OCI-LY7 (cell line): Measurements from ENCODE around the gene PCID2. TPM values are rescaled to one million over a fixed set of nuclear protein-coding genes. Genes with fewer than 3 reads are reported as not detected.

ENCODE experiments used
- BruUV-seq: library from RNA; stranded (reverse); fragments of 400-500 nt; replicated peaks from 2 replicates; lab custom pipeline; 2021; lab: Mats Ljungman, UMichigan
- CTCF ChIA-PET: fragments of 300-600 bp; sonication (Branson Sonifier 250); formaldehyde crosslinking; loops from one replicate; lab custom pipeline; 2022; ENCODE audit warnings: antibody characterized with exemption; ENCODE audit not compliant: unreplicated experiment; lab: Charles Lee
- POLR2A ChIA-PET: fragments of 300-600 bp; sonication (Branson Sonifier 250); formaldehyde crosslinking; loops from one replicate; lab custom pipeline; 2022; ENCODE audit warnings: antibody characterized with exemption; lab: Charles Lee
- DNase-seq: peaks from one replicate; pipeline ENCODE4 v3.0.0-alpha.2; 2015; ENCODE audit warnings: low spot score
- H2AFZ ChIP-seq: fragments of 200-600 bp; sonication (generic), shearing (Covaris generic); 2 replicates; pipeline ENCODE4 v1.6.1; 2014; ENCODE audit warnings: mild to moderate bottlenecking, antibody characterized with exemption, low read length, moderate library complexity
- H3K27ac ChIP-seq: fragments of 200-600 bp; sonication (generic); 2 replicates; pipeline ENCODE4 v1.5.1; 2014; ENCODE audit warnings: mixed run types, low read depth, mild to moderate bottlenecking, moderate library complexity, low read length, inconsistent platforms; ENCODE audit not compliant: poor library complexity, severe bottlenecking
- H3K36me3 ChIP-seq: fragments of 200-600 bp; sonication (generic); 2 replicates; pipeline ENCODE4 v1.6.1; 2014; ENCODE audit warnings: mild to moderate bottlenecking, antibody characterized with exemption, low read length, moderate library complexity, mixed read lengths; ENCODE audit not compliant: insufficient read depth
- H3K4me1 ChIP-seq: fragments of 200-600 bp; sonication (generic); 2 replicates; pipeline ENCODE4 v1.5.1; 2014; ENCODE audit warnings: mild to moderate bottlenecking, low read length; ENCODE audit not compliant: insufficient read depth, poor library complexity, severe bottlenecking
- H3K4me2 ChIP-seq: fragments of 200-600 bp; sonication (generic); 2 replicates; pipeline ENCODE4 v1.6.1; 2014; ENCODE audit warnings: mild to moderate bottlenecking, low read length
- H3K4me3 ChIP-seq: fragments of 200-600 bp; sonication (generic); 2 replicates; pipeline ENCODE4 v1.5.1; 2014; ENCODE audit warnings: mild to moderate bottlenecking, low read depth, low read length; ENCODE audit not compliant: poor library complexity, severe bottlenecking
- H3K79me2 ChIP-seq: fragments of 200-600 bp; sonication (generic); 2 replicates; pipeline ENCODE4 v1.6.1; 2016; ENCODE audit warnings: low read depth, mild to moderate bottlenecking, low read length, moderate library complexity, mixed read lengths; ENCODE audit not compliant: insufficient read depth
- H3K9me2 ChIP-seq: fragments of 200-600 bp; sonication (generic); 2 replicates; pipeline ENCODE4 v1.6.1; 2016; ENCODE audit warnings: mild to moderate bottlenecking, low read length, mixed read lengths; ENCODE audit not compliant: insufficient read depth
- H3K9me3 ChIP-seq: fragments of 200-600 bp; sonication (generic); 2 replicates; pipeline ENCODE4 v1.6.1; 2014; ENCODE audit warnings: mild to moderate bottlenecking, mixed run types, low read length, mixed read lengths
- H4K20me1 ChIP-seq: fragments of 200-600 bp; sonication (generic); 2 replicates; pipeline ENCODE4 v1.6.1; 2014; ENCODE audit warnings: mild to moderate bottlenecking, antibody characterized with exemption, low read length, moderate library complexity, mixed read lengths; ENCODE audit not compliant: insufficient read depth
- CTCF ChIP-seq: fragments of 200-600 bp; sonication (generic); conservative IDR thresholded peaks from 2 replicates; pipeline ENCODE4 v1.5.1; 2014; ENCODE audit warnings: mild to moderate bottlenecking, antibody characterized with exemption, low read length, moderate library complexity, mixed read lengths
- EZH2phosphoT487 ChIP-seq: fragments of 200-600 bp; sonication (generic); IDR thresholded peaks from 2 replicates; pipeline ENCODE4 v1.6.1; 2018; ENCODE audit warnings: low read depth, borderline replicate concordance, mild to moderate bottlenecking, mixed run types, antibody characterized with exemption, low read length, moderate library complexity, mixed read lengths
- intact Hi-C: fragments of 100-400 bp; cut with micrococcal nuclease; formaldehyde crosslinking; loops from one replicate; pipeline ENCODE4 v1.10.0; 2022; ENCODE audit not compliant: unreplicated experiment
- total RNA-seq, 2 experiments: library from RNA; depleted of rRNA in 1 of 2; stranded (reverse); fragments of >200 nt in 1 of 2; shearing (Covaris generic) in 1 of 2; gene quantifications; 2 replicates each; pipeline ENCODE4 v1.2.3, GENCODE V29; 2014 to 2022

PCID2 gene
- total RNA-seq, 2 experiments from 2014 or later, result 30.2 to 41.9 TPM

GRCh38 chr13:113186061-113186900 lies 22.2 kb downstream of the PCID2 start:
- ChIA-PET CTCF (no interaction called here), POLR2A (no interaction called here)
- BruUV-seq, result no TSS peak
- Histone ChIP-seq H3K4me1 (no peaks in the 10 kb centered on the region), H3K79me2 (no peaks in the 10 kb centered on the region), H4K20me1 (no peaks in the 10 kb centered on the region), H3K4me3 (no peak overlapping the region), H3K4me2 (no peak overlapping the region), H3K36me3 (peaks cover 32% of the 10 kb centered on the region), H3K27ac (no peak overlapping the region), H3K9me2 (no peaks in the 10 kb centered on the region), H3K9me3 (no peaks in the 10 kb centered on the region), H2AFZ (no peak overlapping the region)
- no peak for DNase-seq
- intact Hi-C loops, result no loop called here
- TF ChIP-seq EZH2phosphoT487, result no peak
- no peak for TF ChIP-seq CTCF

- CTCF ChIA-PET, result no interaction called here
Observed at GRCh38 chr13:113184568-113185440, 23.7 kb downstream of the PCID2 start.

More at GRCh38 chr13:113184568-113185440, 23.7 kb downstream of the PCID2 start:
- H3K4me2 ChIP-seq, result no peak overlapping the region
- peaks cover 36% of the 10 kb centered on the region for H3K36me3 ChIP-seq
- H3K79me2 ChIP-seq, result no peaks in the 10 kb centered on the region
- H3K27ac ChIP-seq, result no peak overlapping the region
- DNase-seq, result no peak
- intact Hi-C loops, result no loop called here
- H2AFZ ChIP-seq, result no peak overlapping the region
- no peak overlapping the region for H3K4me3 ChIP-seq
- H3K4me1 ChIP-seq, result no peaks in the 10 kb centered on the region
- H4K20me1 ChIP-seq, result no peaks in the 10 kb centered on the region
- TF ChIP-seq EZH2phosphoT487 (no peak), CTCF (no peak)
- no TSS peak for BruUV-seq
- POLR2A ChIA-PET, result no interaction called here
- no peaks in the 10 kb centered on the region for H3K9me2 ChIP-seq
- H3K9me3 ChIP-seq, result no peaks in the 10 kb centered on the region
